DMS114 treated with DMSO at 0.1 percent for 48 hours (cell line): ENCODE data around the gene SPRED2.
A peak's percentile ranks its signal among the peaks of the same experiment; 100 is the strongest.

ENCODE experiments used
- DNase-seq: peaks from one replicate; lab custom pipeline; 2025; ENCODE audit not compliant: unreplicated experiment; lab: John Stamatoyannopoulos, UW

The SPRED2 gene

GRCh38 chr2:65287364-65287763 lies 145.0 kb downstream of the SPRED2 start:
- no peak for DNase-seq

- DNase-seq: no peak
Observed at GRCh38 chr2:65282477-65283053, 149.8 kb downstream of the SPRED2 start.

GRCh38 chr2:65281627-65282351 lies 150.6 kb downstream of the SPRED2 start:
- DNase-seq: no peak

GRCh38 chr2:65279756-65280155 lies 152.6 kb downstream of the SPRED2 start:
- no peak for DNase-seq

GRCh38 chr2:65278531-65278981 lies 153.8 kb downstream of the SPRED2 start:
- no peak for DNase-seq

- no peak for DNase-seq
Observed at GRCh38 chr2:65277791-65278483, 154.5 kb downstream of the SPRED2 start.

GRCh38 chr2:65277118-65277517 lies 155.3 kb downstream of the SPRED2 start:
- no peak for DNase-seq

- no peak for DNase-seq
Observed at GRCh38 chr2:65276609-65277008, 155.8 kb downstream of the SPRED2 start.

GRCh38 chr2:65275141-65275915 lies 157.1 kb downstream of the SPRED2 start:
- no peak for DNase-seq

GRCh38 chr2:65273344-65273743 lies 159.1 kb downstream of the SPRED2 start:
- DNase-seq: no peak

- no peak for DNase-seq
Observed at GRCh38 chr2:65268957-65269356, 163.4 kb downstream of the SPRED2 start.

GRCh38 chr2:65267008-65267407 lies 165.4 kb downstream of the SPRED2 start:
- no peak for DNase-seq

- no peak for DNase-seq
Observed at GRCh38 chr2:65265671-65266045, 166.7 kb downstream of the SPRED2 start.

GRCh38 chr2:65264821-65265670 lies 167.4 kb downstream of the SPRED2 start:
- DNase-seq: peak; percentile 52

- no peak for DNase-seq
Observed at GRCh38 chr2:65263986-65264385, 168.4 kb downstream of the SPRED2 start.

GRCh38 chr2:65263262-65263661 lies 169.1 kb downstream of the SPRED2 start:
- no peak for DNase-seq

GRCh38 chr2:65261676-65262075 lies 170.7 kb downstream of the SPRED2 start:
- DNase-seq: no peak
